CD4-positive, alpha-beta memory T cell (primary cell): ENCODE data around the gene SIPA1L3. TPM values are rescaled to one million over a fixed set of nuclear protein-coding genes. Genes with fewer than 3 reads are reported as not detected.

ENCODE experiments used
- CTCF ChIA-PET: fragments of 350-600 bp; sonication (Branson Sonifier 250); formaldehyde crosslinking; loops from one replicate; lab custom pipeline; 2021; ENCODE audit warnings: inconsistent platforms; ENCODE audit not compliant: partially characterized antibody; lab: Charles Lee
- POLR2A ChIA-PET: fragments of 350-600 bp; sonication (Branson Sonifier 250); formaldehyde crosslinking; loops from one replicate; lab custom pipeline; 2021; ENCODE audit not compliant: partially characterized antibody; lab: Charles Lee
- DNase-seq, 5 donors: peaks; one replicate each; pipeline versions ENCODE4 v3.0.0 to v3.0.0-alpha.2; 2020 to 2022; ENCODE audit warnings: mixed read lengths in 1 of 5
- H3K27ac ChIP-seq: one replicate; pipeline ENCODE4 v1.7.0; 2013; ENCODE audit warnings: low read depth, low read length
- H3K27me3 ChIP-seq: 2 replicates; pipeline ENCODE4 v1.7.0; 2013; ENCODE audit warnings: mild to moderate bottlenecking, low read length, moderate library complexity; ENCODE audit not compliant: insufficient read depth
- H3K36me3 ChIP-seq: 2 replicates; pipeline ENCODE4 v1.7.0; 2013; ENCODE audit warnings: mild to moderate bottlenecking, low read length, moderate library complexity; ENCODE audit not compliant: insufficient read depth
- H3K4me1 ChIP-seq: 2 replicates; pipeline ENCODE4 v1.7.0; 2013; ENCODE audit warnings: mild to moderate bottlenecking, low read length, moderate library complexity; ENCODE audit not compliant: insufficient read depth
- H3K4me3 ChIP-seq, 2 donors: one replicate each; pipeline ENCODE4 v1.7.0; 2013; ENCODE audit warnings: low read length in 2 of 2, mild to moderate bottlenecking in 1 of 2
- H3K9me3 ChIP-seq, 2 donors: one replicate each; pipeline ENCODE4 v1.7.0; 2013; ENCODE audit warnings: low read length in 2 of 2, control low read depth in 1 of 2; ENCODE audit not compliant: control insufficient read depth in 1 of 2
- H3K27ac Mint-ChIP-seq, 7 donors: one replicate each; pipeline ENCODE4 v1.8.0; 2020 to 2021; ENCODE audit warnings: mixed read lengths in 7 of 7, mild to moderate bottlenecking in 6 of 7, inconsistent platforms in 3 of 7, moderate library complexity in 3 of 7
- H3K27me3 Mint-ChIP-seq, 2 donors: one replicate each; pipeline ENCODE4 v1.8.0; 2020 to 2021; ENCODE audit warnings: mixed read lengths in 2 of 2
- H3K36me3 Mint-ChIP-seq, 2 donors: one replicate each; pipeline ENCODE4 v1.8.0; 2020 to 2021; ENCODE audit warnings: mixed read lengths in 2 of 2, inconsistent platforms in 1 of 2, mild to moderate bottlenecking in 1 of 2
- H3K4me1 Mint-ChIP-seq, 4 donors: one replicate each; pipeline ENCODE4 v1.8.0; 2020 to 2021; ENCODE audit warnings: mixed read lengths in 4 of 4, mild to moderate bottlenecking in 1 of 4
- H3K4me3 Mint-ChIP-seq, 8 donors: one replicate each; pipeline ENCODE4 v1.8.0; 2020 to 2021; ENCODE audit warnings: mixed read lengths in 8 of 8, mild to moderate bottlenecking in 7 of 8, moderate library complexity in 6 of 8, inconsistent platforms in 3 of 8
- H3K9me3 Mint-ChIP-seq, 8 donors: one replicate each; pipeline ENCODE4 v1.8.0; 2020 to 2021; ENCODE audit warnings: mixed read lengths in 8 of 8, mild to moderate bottlenecking in 5 of 8, inconsistent platforms in 3 of 8, moderate library complexity in 1 of 8
- intact Hi-C: fragments of 100-400 bp; cut with micrococcal nuclease; formaldehyde crosslinking; loops from one replicate; pipeline ENCODE4 v1.15.1; 2023
- polyA plus RNA-seq, 2 donors: library from polyadenylated mRNA; unstranded; fragments of 300-500 nt; fragmentation: Illumina TruSeq; gene quantifications; one replicate each; pipeline ENCODE4 v1.2.3, GENCODE V29; 2021
- total RNA-seq, 2 experiments: library from RNA; stranded (reverse); gene quantifications; one replicate each; pipeline ENCODE4 v1.2.3, GENCODE V29; 2021

Gene SIPA1L3
- total and polyA plus RNA-seq, 4 experiments from 2014 or later = 0.39 to 35.0 (median 17.8) TPM

DNA sequence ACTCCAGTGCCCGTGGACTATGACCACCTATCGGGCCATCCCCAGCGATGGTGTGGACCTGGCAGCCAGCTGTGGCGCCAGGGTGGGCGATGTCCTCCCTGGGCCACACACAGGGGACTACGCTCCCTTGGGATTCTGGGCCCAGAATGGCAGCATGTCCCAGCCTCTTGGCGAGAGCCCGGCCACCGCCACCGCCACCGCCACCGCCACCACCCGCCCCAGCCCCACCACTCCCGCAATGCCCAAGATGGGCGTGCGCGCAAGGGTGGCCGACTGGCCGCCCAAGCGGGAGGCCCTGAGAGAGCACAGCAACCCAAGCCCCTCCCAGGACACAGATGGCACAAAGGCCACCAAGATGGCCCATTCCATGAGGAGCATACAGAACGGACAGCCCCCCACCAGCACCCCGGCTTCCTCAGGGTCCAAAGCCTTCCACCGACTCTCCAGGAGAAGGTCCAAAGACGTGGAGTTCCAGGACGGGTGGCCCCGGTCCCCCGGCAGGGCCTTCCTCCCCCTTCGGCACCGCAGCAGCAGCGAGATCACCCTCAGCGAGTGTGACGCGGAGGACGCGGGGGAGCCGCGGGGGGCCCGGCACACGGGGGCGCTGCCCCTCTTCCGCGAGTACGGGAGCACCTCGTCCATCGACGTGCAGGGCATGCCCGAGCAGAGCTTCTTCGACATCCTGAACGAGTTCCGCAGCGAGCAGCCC is 174.7 kb downstream of the SIPA1L3 start:
- no peak overlapping the region for H3K4me3 ChIP-seq
- H3K36me3 ChIP-seq = no peaks in the 10 kb centered on the region
- no peaks in the 10 kb centered on the region for H3K9me3 ChIP-seq
- Mint-ChIP-seq H3K4me3 (no peak overlapping the region), H3K27me3 (no peaks in the 10 kb centered on the region), H3K36me3 (peaks cover 10 to 12% of the 10 kb centered on the region in 2 donors), H3K27ac (no peak overlapping the region), H3K4me1 (peaks cover 0 to 5% (median under 1%) of the 10 kb centered on the region in 4 donors), H3K9me3 (peaks cover 0 to 2% (median 0%) of the 10 kb centered on the region in 8 donors)
- no peaks in the 10 kb centered on the region for H3K4me1 ChIP-seq
- intact Hi-C loops = no loop called here
- no peak for DNase-seq
- ChIA-PET CTCF (no interaction called here), POLR2A (no interaction called here)
- no peak overlapping the region for H3K27ac ChIP-seq
- no peaks in the 10 kb centered on the region for H3K27me3 ChIP-seq

DNA sequence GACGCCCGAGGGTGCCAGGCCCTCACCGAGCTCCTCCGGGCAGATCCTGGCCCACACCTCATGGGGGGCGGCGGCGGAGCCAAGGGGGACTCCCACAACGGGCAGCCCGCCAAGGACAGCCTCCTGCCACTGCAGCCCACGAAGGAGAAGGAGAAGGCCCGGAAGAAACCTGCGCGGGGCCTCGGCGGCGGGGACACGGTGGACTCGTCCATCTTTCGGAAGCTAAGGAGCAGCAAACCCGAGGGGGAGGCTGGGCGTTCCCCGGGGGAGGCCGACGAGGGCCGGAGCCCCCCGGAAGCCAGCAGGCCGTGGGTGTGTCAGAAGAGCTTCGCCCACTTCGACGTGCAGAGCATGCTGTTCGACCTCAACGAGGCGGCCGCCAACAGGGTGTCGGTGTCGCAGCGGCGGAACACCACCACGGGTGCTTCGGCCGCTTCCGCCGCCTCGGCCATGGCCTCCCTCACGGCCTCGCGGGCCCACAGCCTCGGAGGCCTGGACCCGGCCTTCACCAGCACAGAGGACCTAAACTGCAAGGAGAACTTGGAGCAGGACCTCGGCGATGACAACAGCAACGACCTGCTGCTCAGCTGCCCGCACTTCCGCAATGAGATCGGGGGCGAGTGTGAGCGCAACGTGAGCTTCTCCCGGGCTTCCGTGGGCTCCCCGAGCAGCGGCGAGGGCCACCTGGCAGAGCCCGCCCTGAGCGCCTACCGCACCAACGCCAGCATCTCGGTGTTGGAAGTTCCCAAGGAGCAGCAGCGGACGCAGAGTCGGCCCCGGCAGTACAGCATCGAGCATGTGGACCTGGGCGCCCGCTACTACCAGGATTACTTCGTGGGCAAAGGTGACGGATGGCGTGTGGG is 175.5 kb downstream of the SIPA1L3 start:
- Histone ChIP-seq H3K27me3 (no peaks in the 10 kb centered on the region), H3K27ac (no peak overlapping the region), H3K36me3 (no peaks in the 10 kb centered on the region), H3K4me1 (no peaks in the 10 kb centered on the region), H3K9me3 (no peaks in the 10 kb centered on the region), H3K4me3 (no peak overlapping the region)
- no peak overlapping the region for H3K4me3 Mint-ChIP-seq
- no peaks in the 10 kb centered on the region for H3K27me3 Mint-ChIP-seq
- H3K4me1 Mint-ChIP-seq = peaks cover 0 to 5% (median under 1%) of the 10 kb centered on the region in 4 donors
- H3K36me3 Mint-ChIP-seq = peaks cover 11 to 14% of the 10 kb centered on the region in 2 donors
- intact Hi-C loops = no loop called here
- H3K9me3 Mint-ChIP-seq = peaks cover 0 to 2% (median 0%) of the 10 kb centered on the region in 8 donors
- H3K27ac Mint-ChIP-seq = no peak overlapping the region
- CTCF ChIA-PET = no interaction called here
- DNase-seq = no peak
- POLR2A ChIA-PET = no interaction called here

- Histone ChIP-seq H3K27me3 (no peaks in the 10 kb centered on the region), H3K4me1 (no peaks in the 10 kb centered on the region), H3K4me3 (no peak overlapping the region), H3K36me3 (no peaks in the 10 kb centered on the region), H3K9me3 (no peaks in the 10 kb centered on the region), H3K27ac (no peak overlapping the region)
- H3K4me3 Mint-ChIP-seq = no peak overlapping the region
- CTCF ChIA-PET = interaction anchor here (0.6 kb wide), 1 partner anchor 11 kb away, joined by 3 read pairs; no protein-coding TSS in a partner anchor
- H3K27ac Mint-ChIP-seq = no peak overlapping the region
- no peaks in the 10 kb centered on the region for H3K9me3 Mint-ChIP-seq
- no peak for DNase-seq
- POLR2A ChIA-PET = no interaction called here
- H3K36me3 Mint-ChIP-seq = peaks cover 14 to 21% of the 10 kb centered on the region in 2 donors
- H3K4me1 Mint-ChIP-seq = peaks cover 0 to 5% (median 0%) of the 10 kb centered on the region in 4 donors
- intact Hi-C loops = no loop called here
- no peaks in the 10 kb centered on the region for H3K27me3 Mint-ChIP-seq
Observed at GRCh38 chr19:38084196-38084595, 177.2 kb downstream of the SIPA1L3 start.

DNA sequence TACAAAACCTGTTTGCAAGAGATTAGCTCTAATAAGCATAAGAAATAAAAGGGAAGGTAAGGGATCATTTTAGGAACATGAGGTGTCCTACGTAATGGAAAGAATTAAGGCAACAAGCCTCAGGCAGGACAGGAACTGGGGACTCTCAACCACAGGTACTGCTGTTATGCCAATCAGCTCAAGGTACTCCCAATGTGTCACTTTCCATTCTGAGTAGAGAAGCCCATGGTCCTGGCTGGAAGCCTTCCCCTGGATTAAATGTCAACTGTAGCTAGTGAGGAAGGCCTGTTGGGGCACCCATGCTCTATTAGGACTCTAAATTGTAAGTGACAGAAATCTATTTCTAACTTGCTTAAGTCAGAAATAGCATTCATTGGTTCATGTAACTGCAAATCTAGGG is 182.4 kb downstream of the SIPA1L3 start:
- Histone ChIP-seq H3K9me3 (no peaks in the 10 kb centered on the region), H3K27ac (no peak overlapping the region), H3K27me3 (no peaks in the 10 kb centered on the region), H3K36me3 (no peaks in the 10 kb centered on the region), H3K4me1 (no peaks in the 10 kb centered on the region), H3K4me3 (no peak overlapping the region)
- intact Hi-C loops = no loop called here
- no peak overlapping the region for H3K4me3 Mint-ChIP-seq
- POLR2A ChIA-PET = interaction anchor here (0.7 kb wide), 1 partner anchor 41 kb away, joined by 3 read pairs; no protein-coding TSS in a partner anchor
- CTCF ChIA-PET = interaction anchor here (1.2 to 3.4 kb wide), 2 partner anchors 17 to 187 kb away, joined by 3 to 11 read pairs; no protein-coding TSS in a partner anchor
- no peaks in the 10 kb centered on the region for H3K9me3 Mint-ChIP-seq
- peaks cover 14 to 26% of the 10 kb centered on the region in 2 donors for H3K36me3 Mint-ChIP-seq
- H3K4me1 Mint-ChIP-seq = no peaks in the 10 kb centered on the region
- H3K27ac Mint-ChIP-seq = peak overlapping the region in 1 of 7 donors; percentile 66
- no peaks in the 10 kb centered on the region for H3K27me3 Mint-ChIP-seq
- no peak for DNase-seq

DNA sequence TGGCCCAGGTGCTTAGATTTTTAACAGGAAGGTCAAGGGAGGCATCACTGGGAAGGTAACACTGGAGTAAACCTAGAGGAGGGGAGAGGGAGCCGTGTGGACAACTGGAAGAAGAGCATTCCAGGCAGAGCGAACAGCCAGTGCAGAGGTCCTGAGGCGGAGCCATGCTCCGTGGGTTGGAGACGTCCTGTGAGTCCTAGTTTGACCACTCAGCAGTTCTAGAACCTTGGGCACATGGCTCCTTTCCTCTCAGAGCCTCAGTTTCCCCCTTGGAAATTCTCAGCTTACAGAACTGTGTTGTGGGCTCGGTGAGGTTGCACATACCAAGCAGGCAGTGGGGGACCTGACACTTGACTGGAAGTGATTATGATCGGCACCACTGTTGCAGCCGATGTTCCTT is 186.1 kb downstream of the SIPA1L3 start:
- no peaks in the 10 kb centered on the region for H3K27me3 ChIP-seq
- no peak overlapping the region for H3K27ac ChIP-seq
- H3K36me3 ChIP-seq = no peaks in the 10 kb centered on the region
- no peak overlapping the region for H3K4me3 Mint-ChIP-seq
- DNase-seq = no peak
- POLR2A ChIA-PET = no interaction called here
- H3K4me1 Mint-ChIP-seq = peaks cover 0 to 6% (median 1%) of the 10 kb centered on the region in 4 donors
- H3K27me3 Mint-ChIP-seq = no peaks in the 10 kb centered on the region
- CTCF ChIA-PET = interaction anchor here (0.5 to 0.7 kb wide), 2 partner anchors 141 to 239 kb away, joined by 3 to 4 read pairs; no protein-coding TSS in a partner anchor
- intact Hi-C loops = no loop called here
- no peaks in the 10 kb centered on the region for H3K4me1 ChIP-seq
- no peak overlapping the region for H3K27ac Mint-ChIP-seq
- no peaks in the 10 kb centered on the region for H3K9me3 Mint-ChIP-seq
- H3K4me3 ChIP-seq = no peak overlapping the region
- H3K36me3 Mint-ChIP-seq = peaks cover 16 to 32% of the 10 kb centered on the region in 2 donors
- no peaks in the 10 kb centered on the region for H3K9me3 ChIP-seq

GRCh38 chr19:38093587-38093986 is 186.6 kb downstream of the SIPA1L3 start:
- Mint-ChIP-seq H3K27ac (no peak overlapping the region), H3K4me1 (peaks cover 0 to 6% (median 1%) of the 10 kb centered on the region in 4 donors), H3K36me3 (peaks cover 16 to 27% of the 10 kb centered on the region in 2 donors), H3K4me3 (no peak overlapping the region), H3K27me3 (no peaks in the 10 kb centered on the region), H3K9me3 (no peaks in the 10 kb centered on the region)
- Histone ChIP-seq H3K36me3 (no peaks in the 10 kb centered on the region), H3K9me3 (no peaks in the 10 kb centered on the region), H3K27ac (no peak overlapping the region), H3K4me1 (no peaks in the 10 kb centered on the region), H3K4me3 (no peak overlapping the region), H3K27me3 (no peaks in the 10 kb centered on the region)
- CTCF ChIA-PET = interaction anchor here (0.5 to 0.6 kb wide), 2 partner anchors 194 to 239 kb away, joined by 3 read pairs; no protein-coding TSS in a partner anchor
- intact Hi-C loops = no loop called here
- POLR2A ChIA-PET = no interaction called here
- DNase-seq = no peak
